ENCODE measurements around the gene GTF2H4. TPM values are rescaled to one million over a fixed set of nuclear protein-coding genes. Genes with fewer than 3 reads are reported as not detected.

GTF2H4 gene
- total and polyA plus RNA-seq, 10 of the 15 experiments (the other 5 are each of a cell fraction or from before 2014, with no cell fraction given) = 1.1 to 43.8 (median 18.9) TPM

- TF ChIP-seq EGR1 (IDR thresholded peaks at IDR 0.05; ENCODE audit: borderline replicate concordance in 1 of 2, low read depth in 2 of 2, low read length in 2 of 2) (peak in 1 of 2 experiments; percentile 50; a peak in 1 of 3 replicates), NR2F1 (conservative IDR thresholded peaks at IDR 0.05) (0 out of 2 replicates have a peak, but pooled peaks have one; percentile 45), ZBTB4 (CRISPR knock-in tag; IDR thresholded peaks at IDR 0.05) (no peak), SUZ12 (IDR thresholded peaks at IDR 0.05; ENCODE audit: unreplicated experiment) (no peak), RAD21 (IDR thresholded peaks at IDR 0.05; ENCODE audit: insufficient read depth, low read depth, low read length) (peak; percentile 59), BCL3 (IDR thresholded peaks at IDR 0.05; ENCODE audit: borderline replicate concordance, insufficient read depth, low read depth, low read length, poor library complexity, severe bottlenecking) (peak; percentile 14), ZNF207 (IDR thresholded peaks at IDR 0.05; ENCODE audit: borderline replicate concordance) (no peak), ESRRA (IDR thresholded peaks at IDR 0.05; ENCODE audit: low read length) (no peak), KLF5 (IDR thresholded peaks at IDR 0.05; ENCODE audit: partially characterized antibody) (no peak), ELK1 (IDR thresholded peaks at IDR 0.05; ENCODE audit: low read depth, low read length) (no peak), BHLHE40 (IDR thresholded peaks at IDR 0.05; ENCODE audit: borderline replicate concordance in 1 of 2, low read depth in 2 of 2, low read length in 1 of 2) (peak in 1 of 2 experiments; percentile 55; a peak in 2 of 4 replicates), EP300 (IDR thresholded peaks at IDR 0.05; ENCODE audit: borderline replicate concordance in 1 of 2, control insufficient read depth in 1 of 2, low read depth in 2 of 2, low read length in 2 of 2) (no peak), CREM (IDR thresholded peaks at IDR 0.05; ENCODE audit: low read depth) (no peak), RAD51 (IDR thresholded peaks at IDR 0.05) (no peak), ZNF687 (IDR thresholded peaks at IDR 0.05) (peak; percentile 74; the same call in 1 of the 2 replicates)
- TF ChIP-seq, protein P1, sequence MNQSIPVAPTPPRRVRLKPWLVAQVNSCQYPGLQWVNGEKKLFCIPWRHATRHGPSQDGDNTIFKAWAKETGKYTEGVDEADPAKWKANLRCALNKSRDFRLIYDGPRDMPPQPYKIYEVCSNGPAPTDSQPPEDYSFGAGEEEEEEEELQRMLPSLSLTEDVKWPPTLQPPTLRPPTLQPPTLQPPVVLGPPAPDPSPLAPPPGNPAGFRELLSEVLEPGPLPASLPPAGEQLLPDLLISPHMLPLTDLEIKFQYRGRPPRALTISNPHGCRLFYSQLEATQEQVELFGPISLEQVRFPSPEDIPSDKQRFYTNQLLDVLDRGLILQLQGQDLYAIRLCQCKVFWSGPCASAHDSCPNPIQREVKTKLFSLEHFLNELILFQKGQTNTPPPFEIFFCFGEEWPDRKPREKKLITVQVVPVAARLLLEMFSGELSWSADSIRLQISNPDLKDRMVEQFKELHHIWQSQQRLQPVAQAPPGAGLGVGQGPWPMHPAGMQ (IDR thresholded peaks at IDR 0.05; ENCODE audit: borderline replicate concordance) = no peak
Measured at GRCh38 chr6:30914076-30914853, 6.3 kb downstream of the GTF2H4 start, which contains the start of gene VARS2 (continued).
